VCaP (cell line): ENCODE data around the gene PICK1.

Source experiments
- H3K27ac ChIP-seq: fragments of 450-650 bp; 2 replicates; pipeline ENCODE4 v1.5.1; 2017
- CTCF ChIP-seq: fragments of 450-650 bp; conservative IDR thresholded peaks from 2 replicates; pipeline ENCODE4 v1.5.1; 2017; ENCODE audit warnings: mild to moderate bottlenecking, moderate library complexity

PICK1 gene

GRCh38 chr22:38067028-38067415 lies 9.8 kb downstream of the PICK1 start:
- H3K27ac ChIP-seq, result no peak overlapping the region
- no peak for TF ChIP-seq CTCF

DNA sequence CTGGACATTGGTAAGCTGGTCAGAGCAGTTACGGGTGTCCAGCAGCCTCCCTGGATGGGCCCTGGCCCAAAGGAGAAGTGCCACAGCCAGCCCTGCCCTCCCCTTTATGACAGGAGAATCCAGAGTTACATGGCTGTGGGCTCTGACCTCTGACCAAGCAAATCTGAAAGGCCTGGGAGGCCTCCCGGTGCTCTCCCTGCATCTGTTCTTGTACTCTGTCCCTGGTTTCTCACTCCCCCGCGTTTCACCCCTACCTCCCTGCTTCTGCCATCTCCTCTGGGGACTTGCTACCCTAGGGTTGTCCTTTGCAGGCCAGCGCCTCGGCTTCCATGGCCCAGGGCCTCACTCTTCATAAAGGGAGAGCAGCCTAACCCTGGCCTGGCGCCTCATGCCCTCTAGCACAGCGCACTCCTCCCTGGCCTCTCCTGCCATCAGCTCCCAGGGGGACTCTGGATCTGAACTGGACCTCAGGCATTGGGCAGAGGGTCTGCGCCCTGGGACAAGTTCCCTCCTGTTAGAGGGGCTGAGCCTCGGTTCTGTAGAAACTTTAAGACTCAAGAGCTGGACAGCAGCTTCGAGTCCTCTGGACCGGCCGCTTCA lies 10.7 kb downstream of the PICK1 start:
- TF ChIP-seq CTCF, result no peak
- no peak overlapping the region for H3K27ac ChIP-seq

DNA sequence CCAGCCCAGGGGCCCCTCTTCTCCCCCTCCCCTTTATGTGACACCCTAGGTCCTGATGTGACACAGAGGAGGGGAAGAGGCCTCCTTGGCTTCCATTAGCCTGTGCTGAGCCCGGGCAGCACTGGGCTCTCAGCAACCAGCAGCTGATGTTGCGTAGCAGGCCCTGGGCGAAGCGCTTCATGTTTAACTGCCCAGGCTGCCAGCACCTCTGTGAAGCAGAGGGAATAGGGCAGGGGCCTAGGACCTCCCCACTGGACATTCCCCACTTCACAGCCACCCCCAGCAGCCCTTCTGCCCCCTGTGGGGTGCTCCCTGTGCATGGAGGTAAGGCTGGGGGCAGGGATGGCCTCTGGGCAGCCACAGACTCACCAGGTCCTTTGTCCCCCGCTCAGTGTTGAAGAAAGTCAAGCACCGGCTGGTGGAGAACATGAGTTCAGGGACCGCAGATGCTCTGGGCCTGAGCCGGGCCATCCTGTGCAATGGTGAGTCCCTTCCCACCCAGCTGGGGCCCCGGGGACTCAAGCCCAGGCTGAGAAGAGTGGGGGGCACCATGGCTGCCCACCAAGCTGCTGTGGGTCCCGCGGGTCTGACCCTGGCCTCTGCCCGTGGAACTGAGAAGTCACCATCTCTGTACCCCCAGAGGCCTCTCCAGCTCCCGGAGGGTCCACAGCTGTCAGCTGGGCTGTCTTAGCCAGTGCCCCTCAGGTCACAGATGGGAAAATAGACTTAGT lies 11.6 kb downstream of the PICK1 start:
- peak overlapping the region; percentile 52 for H3K27ac ChIP-seq
- no peak for TF ChIP-seq CTCF

DNA sequence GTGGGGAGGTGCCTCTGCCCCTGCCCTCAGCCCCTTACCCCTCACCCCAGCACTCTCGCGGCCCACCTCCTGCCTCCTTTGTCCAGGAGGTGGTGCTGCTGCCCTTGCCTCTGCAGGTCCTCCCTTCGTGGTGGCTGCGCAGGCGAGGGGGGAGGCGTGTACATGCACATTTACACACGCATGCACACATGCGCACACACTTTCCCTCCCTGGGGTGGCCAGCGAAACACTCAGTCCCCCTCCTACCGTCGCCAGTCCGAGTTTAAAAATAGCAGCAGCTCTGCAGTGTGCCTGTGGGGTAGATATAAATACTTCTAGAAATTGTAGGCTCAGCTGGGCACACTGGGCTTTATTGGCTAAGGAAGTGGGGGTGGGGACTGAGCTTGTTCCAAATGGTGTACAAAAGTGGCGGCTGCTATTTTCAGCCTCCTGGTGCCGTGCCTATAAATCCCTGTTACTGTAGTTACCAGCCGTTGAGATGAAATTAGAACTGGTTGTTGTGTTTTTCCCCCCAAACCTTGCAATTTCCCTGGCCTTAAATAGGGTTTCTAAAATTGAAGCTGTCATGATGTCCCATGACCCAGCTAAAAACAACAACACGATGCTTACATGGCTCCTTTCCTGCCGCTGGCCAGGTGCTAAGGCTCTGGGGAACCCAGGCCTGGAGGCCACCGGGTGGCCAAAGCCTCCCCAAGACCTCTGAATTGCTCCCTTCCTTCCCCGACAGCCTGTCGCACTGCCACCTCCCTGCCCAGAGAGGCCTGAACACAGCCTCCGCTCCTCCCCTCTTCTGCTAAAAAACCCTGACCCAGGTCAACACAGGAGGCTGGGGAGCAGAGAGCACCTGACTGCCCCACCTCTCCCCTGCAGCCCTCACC lies 12.4 kb downstream of the PICK1 start:
- peak overlapping the region; percentile 52 for H3K27ac ChIP-seq
- TF ChIP-seq CTCF, result peak; percentile 77

DNA sequence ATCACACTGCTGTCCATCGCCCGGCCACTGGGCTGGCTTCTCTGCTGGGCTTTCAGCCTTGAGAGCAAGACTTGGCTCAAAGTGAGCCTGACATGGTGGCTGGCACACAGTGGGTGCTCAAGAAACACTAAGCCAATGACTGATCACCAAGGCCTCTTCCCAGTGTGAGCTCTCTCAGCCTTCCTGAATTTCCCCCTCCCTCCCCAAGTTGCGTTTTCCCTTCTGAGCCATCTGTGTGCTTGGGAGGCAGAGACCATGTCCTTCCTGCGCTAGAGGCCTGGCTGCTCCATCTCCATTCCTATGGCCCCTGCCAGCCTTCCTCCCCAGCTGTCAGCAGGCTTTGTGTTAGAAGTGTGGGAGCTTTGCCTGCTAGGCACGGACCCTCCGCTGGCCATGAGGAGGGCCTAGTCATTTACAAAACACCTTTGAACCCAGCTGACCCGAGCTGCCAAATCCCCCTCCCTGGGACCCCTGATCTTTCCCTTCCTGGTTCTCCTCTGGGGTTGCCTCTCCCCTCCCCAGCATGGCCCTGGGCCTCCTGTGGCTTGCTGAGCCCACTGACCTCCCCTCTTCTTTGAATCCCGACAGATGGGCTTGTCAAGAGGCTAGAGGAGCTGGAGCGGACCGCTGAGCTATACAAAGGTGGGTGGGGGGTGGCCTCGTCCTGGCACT lies 13.2 kb downstream of the PICK1 start:
- TF ChIP-seq CTCF, result no peak
- peak overlapping the region; percentile 52 for H3K27ac ChIP-seq

DNA sequence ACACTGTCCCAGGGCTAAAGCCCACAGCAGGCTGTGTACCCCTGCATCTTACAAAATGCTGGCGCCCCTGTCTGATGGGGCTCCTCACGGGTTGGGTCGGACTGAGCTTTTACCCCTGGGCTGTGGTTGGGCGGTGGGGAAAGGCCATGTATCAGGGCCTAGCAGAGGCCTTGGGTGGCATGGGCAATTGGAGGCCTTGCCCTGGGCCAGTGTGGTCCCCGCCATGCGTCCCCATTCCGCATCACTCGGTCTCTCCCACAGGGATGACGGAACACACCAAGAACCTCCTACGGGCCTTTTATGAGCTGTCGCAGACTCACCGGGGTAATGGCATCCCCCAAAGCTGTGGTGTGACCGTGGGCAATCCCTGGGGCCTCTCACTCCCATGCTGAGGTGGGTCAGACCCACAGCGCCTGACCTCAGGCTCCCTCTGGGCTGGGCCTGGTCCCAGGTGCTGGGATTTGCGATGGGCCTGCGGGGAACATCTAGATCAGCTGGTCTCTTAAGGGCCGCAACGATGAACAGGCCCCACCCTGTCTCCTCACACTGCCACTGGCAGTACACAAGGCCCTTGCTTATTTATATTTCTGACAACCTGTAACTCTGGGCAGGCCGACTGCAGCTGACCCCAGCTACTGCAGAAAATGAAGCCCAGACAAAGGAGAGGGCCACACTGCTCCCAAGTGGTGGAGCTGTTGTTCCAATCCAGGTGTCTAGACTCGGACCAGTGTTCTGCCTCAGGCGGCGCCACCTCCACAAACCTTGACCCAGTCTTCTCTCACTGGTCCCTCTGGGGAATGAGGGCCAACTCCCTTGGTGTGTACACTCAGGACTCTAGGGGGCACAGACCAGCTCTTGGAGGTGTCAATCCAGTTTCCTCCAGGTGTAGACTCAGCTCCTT lies 14.5 kb downstream of the PICK1 start:
- no peak overlapping the region for H3K27ac ChIP-seq
- TF ChIP-seq CTCF, result no peak
